Activated T-cell treated with anti-CD3 and anti-CD28 coated beads for 48 hours (primary cell): ENCODE data around the gene PHF19.
A peak's percentile ranks its signal among the peaks of the same experiment; 100 is the strongest.

Source experiments
- DNase-seq: peaks from one replicate; pipeline ENCODE4 v3.0.0-alpha.2; 2020; ENCODE audit warnings: low read depth

The PHF19 gene

GRCh38 chr9:120853198-120853597 is 23.8 kb downstream of the PHF19 start:
- no peak for DNase-seq

DNA sequence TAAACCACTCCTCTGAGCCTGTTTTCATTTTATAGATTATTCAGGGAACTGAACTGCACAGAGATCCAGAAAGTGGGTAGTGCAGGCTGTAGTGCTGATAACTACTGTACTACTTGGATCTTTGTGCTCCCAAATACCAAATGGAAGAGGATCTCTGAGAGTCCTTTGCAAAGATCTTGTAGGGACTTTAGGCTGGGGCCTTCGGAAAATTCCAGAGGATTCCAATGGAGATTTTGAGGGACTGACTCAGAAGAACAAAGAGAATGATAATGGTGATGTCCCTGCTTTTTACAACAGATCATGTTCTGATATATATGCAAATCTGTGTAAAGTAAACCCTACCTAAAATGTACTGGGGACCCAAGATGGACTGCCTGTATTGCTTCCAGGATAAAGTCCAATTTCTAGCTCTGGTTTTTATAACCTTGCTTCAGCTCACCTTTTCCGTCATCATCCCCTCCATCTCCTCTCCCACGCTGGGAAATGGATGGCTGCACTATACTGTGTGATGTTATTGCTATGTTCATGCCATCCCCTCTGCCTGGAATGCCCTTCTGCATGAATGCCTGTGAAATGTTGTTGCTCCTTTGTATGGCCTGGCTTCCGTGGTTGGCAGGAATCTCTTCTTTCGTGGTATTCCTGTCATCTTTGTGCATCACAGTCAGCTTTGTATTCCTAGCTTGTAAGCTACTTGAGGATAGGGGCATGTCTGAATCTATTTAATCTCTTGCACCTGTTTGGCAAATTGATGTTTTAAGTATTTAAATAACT is 24.6 kb downstream of the PHF19 start:
- no peak for DNase-seq

GRCh38 chr9:120851449-120851848 is 25.5 kb downstream of the PHF19 start:
- DNase-seq, result no peak

GRCh38 chr9:120850315-120850714 is 26.7 kb downstream of the PHF19 start:
- DNase-seq, result no peak

DNA sequence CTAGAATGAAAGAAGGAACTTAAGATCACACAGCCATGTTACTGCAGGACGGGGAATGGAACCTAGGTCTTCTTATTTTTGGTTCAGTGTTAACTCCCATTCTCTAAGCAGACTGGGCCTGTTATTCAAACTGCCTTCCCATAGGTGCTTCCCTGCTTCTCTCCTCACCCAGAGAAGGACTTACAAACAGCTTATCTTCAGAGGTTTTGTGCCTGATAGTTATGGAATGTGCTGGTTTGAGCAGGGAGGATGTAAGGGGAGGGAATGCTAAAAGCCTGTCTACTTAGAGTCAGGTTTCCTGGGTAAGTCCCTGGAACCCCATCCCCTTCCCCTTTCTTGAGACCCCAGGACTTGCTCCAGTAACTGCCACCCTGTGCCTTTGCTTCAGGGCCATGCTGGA is 30.1 kb downstream of the PHF19 start:
- DNase-seq, result no peak

- DNase-seq, result no peak
Observed at GRCh38 chr9:120846251-120846889, 30.6 kb downstream of the PHF19 start.

GRCh38 chr9:120845255-120845654 is 31.7 kb downstream of the PHF19 start:
- DNase-seq, result peak; percentile 39

DNA sequence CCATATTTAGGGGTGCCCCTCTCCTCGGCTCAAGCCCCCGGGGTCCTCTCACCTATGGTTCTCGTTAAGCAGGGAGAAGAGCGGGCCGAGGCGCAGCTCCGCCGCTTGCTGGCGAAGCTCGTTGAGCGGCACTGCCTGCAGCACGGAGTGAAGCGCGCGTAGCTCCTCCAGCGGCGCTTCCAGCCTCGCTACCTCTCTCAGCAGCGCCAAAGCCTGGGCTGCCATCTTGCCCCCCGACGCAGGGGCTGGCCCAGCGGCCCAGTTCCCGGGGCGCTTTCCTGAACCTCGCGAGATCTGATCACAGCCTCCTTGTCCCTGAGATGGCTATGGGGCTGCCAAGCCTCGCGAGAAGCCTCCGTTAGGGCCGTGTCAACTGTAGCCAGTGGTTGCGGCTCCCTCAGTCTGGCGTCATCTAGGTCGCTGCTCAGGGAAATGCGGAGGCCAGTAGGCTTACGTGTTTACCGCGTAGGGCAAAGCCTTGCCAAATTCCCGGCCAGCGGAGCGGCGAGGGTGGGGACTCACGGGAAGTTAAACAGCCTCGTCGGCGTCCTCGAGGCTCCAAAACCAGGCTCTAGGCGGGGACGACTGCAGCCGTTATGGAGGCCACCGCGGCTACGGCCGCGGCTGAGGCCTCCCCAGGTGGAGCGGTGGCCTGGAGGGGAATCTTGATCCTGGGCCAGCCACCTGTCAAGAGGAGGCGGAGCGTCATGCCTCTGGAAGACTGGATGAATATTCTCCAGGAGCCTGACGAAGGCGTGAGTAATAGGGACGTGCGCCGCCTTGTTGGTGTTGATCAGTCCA is 34.1 kb downstream of the PHF19 start, which contains the start of gene PSMD5:
Gene PSMD5 (minus strand): TSS at position 238 of the 801 bp plus-strand sequence. CDS start 13 bp downstream, at position 225.
- DNase-seq, result peak; percentile 95

DNA sequence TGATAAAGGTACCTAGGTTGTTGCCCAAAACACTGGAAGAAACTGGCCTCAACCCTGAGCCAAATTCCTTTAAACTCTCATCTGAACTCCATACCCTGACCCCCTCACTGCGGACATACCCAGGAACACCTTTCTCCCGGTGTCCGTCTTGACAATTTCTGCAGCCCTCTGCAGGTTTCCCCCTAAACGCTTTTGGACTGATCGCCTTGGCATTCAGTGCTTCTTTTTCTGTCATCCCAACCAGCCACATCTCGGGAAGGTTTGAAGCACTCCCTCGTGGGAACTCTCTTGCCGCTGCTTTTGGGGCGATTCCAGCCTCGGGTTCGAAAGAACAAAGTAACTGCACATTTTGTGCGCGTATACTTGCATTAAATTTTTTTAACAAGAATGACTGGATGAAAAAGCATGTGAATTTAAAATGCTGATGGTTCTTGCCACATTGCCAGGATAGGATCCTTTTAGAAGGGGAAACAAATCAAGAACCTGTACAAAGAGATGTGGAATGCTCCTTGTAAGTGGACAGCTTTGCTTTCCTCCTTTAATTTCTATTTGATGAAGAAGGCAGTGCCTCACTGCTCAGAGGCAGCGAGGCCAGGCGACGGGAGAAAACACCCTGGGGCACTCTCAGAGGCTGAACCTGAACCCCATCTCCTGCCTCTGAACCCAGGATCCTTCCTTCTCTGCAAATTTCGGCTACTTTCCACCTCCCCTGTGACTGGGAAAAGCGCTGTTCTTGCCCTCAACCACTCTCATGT is 34.9 kb downstream of the PHF19 start:
- DNase-seq, result no peak

DNA sequence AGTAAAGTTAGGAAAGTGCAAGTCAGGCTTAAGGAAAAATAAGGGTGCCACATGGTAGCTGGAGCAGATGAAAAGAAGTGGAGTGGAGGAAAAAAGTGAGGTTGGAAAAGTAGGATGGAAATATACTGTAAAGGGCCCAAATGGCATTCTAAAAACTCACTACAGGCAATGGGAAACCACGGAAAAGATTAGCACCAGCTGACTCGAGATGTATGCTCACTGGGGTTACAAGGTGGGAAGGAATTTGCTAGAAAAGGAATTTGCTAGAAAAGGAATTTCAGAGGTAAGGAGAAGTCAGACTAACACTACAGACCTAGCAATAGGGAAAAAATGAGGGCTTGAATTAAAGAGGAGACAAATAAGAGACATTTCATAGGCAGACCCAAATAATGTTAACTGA is 37.8 kb downstream of the PHF19 start:
- DNase-seq, result no peak

DNA sequence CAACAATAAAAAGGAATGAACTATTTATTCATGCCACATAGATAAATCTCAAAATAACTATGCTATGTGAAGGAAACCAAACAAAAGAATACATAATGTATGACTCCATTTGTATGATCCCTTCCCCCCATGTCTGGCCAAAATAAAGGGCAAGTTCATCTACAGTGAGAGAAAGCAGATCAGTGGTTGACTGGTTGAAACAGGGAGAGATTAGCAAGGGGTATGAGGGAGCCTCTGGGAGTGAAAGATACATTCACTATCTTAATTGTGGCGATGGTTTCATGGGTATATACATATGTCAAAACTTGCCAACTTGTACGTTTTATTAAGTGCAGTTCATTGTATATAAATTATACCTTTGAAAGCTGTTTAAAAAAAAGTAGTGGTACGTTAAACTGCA is 39.1 kb downstream of the PHF19 start:
- no peak for DNase-seq

DNA sequence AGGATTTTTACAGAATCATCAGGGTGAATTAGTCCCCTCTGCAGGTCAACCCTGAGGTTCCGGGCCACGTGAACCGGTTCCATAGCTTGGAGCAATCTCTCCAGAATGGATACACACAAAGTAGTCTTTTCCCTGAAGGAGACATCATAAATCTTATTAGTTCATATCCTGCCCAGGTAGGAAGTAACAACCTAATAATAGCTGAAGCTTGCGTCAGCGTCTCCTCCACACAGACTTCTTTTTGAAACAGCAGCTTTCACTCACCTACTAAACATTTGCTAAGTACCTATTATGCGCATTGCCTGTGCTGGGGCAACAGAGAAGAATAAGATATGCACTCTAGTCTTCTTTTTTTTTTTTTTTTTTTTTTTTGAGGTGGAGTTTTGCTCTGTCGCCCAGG is 43.7 kb downstream of the PHF19 start:
- no peak for DNase-seq

- DNase-seq, result no peak
Observed at GRCh38 chr9:120832807-120833206, 44.2 kb downstream of the PHF19 start.

DNA sequence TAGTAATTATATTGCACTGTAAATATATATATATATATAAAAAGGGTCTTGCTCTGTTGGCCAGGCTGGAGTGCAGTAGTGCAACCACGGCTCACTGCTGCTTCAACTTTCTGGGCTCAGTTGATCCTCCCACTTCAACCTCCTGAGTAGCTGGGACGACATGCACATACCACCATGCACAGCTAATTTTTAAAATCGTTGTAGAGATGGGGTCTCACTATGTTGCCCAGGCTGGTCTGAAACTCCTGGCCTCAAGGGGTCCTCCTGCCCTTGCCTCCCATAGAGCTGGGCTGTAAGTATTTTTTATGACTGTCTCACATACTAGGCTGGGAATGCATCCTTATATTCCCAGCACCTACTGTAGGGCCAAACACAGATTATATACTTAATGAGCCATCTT is 46.1 kb downstream of the PHF19 start:
- DNase-seq, result no peak

- no peak for DNase-seq
Observed at GRCh38 chr9:120830151-120830550, 46.8 kb downstream of the PHF19 start.

GRCh38 chr9:120829650-120830049 is 47.3 kb downstream of the PHF19 start:
- no peak for DNase-seq

- no peak for DNase-seq
Observed at GRCh38 chr9:120820095-120820494, 56.9 kb downstream of the PHF19 start.

DNA sequence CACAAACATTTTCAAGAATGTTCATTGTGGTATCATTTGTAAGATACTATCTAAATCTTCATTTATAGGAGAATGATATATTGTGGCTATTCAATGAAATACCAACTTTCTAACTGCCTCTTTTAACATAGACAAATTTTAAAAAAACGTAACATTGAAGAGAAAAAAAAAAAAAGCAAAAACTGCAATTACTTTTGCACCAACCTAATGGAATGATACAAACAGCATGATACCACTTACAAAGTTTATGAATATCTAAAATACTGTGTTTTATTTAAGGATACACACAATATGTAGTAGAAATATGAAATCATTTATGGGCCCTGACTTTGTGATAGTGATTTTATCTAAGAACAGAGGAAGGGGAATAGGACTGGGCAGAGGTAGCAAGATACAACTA is 58.4 kb downstream of the PHF19 start:
- no peak for DNase-seq

DNA sequence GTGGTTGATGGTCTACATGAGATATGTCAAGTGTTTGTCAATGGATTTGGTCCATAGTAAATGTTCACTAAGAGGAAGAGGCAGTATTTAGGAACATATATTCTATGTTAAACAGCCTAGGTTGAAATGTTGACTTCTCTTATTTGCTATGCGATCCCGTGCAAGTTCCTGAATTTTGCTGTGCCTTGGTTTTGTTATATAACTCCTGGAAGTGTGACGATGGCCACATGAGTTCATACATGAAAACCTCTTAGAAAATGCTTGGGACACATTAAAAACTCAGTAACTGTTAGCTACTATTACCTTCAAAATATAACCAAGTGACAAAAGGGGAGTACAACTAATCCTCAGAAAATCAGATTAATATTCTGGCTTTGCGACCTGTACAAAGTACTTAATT is 61.9 kb downstream of the PHF19 start:
- no peak for DNase-seq

DNA sequence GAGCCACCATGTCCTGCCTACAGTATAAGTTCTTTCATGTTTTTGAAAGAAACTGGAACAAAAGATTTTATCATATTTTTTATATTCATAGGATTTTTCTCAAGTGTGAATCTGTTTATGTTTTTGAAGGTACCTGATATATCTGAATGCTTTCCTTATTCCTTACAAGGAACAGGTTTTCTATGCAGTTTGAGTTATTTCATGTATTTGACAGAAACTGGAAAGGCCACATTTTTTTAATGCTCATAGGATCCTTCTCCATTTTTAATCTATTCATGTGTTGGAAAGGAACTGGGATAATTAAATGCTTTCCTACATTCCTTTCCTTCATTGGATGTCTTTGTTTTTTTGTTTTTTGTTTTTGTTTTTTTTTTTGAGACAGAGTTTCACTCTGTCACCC is 68.1 kb downstream of the PHF19 start:
- no peak for DNase-seq

GRCh38 chr9:120807607-120808379 is 69.2 kb downstream of the PHF19 start:
- DNase-seq, result no peak
